ENCODE data around the gene AJAP1. TPM values are rescaled to one million over a fixed set of nuclear protein-coding genes. Genes with fewer than 3 reads are reported as not detected.

AJAP1 gene
- total RNA-seq, 2 experiments from 2014 or later, result not detected

- CTCF ChIA-PET, result no interaction called here
- POLR2A ChIA-PET, result no interaction called here
These were observed 72.4 kb downstream of the AJAP1 start for GRCh38 chr1:4726620-4727341.

GRCh38 chr1:4728319-4729089, 74.1 kb downstream of the AJAP1 start:
- ChIA-PET POLR2A (no interaction called here), CTCF (no interaction called here)

- ChIA-PET POLR2A (no interaction called here), CTCF (no interaction called here)
These were observed 74.7 kb downstream of the AJAP1 start for GRCh38 chr1:4729090-4729471.

- ChIA-PET POLR2A (no interaction called here), CTCF (no interaction called here)
These were observed 75.7 kb downstream of the AJAP1 start for GRCh38 chr1:4730078-4730477.

GRCh38 chr1:4733446-4734177, 79.2 kb downstream of the AJAP1 start:
- POLR2A ChIA-PET, result no interaction called here
- CTCF ChIA-PET, result no interaction called here

GRCh38 chr1:4734219-4734618, 79.8 kb downstream of the AJAP1 start:
- POLR2A ChIA-PET, result no interaction called here
- CTCF ChIA-PET, result no interaction called here

GRCh38 chr1:4734791-4735190, 80.4 kb downstream of the AJAP1 start:
- CTCF ChIA-PET, result no interaction called here

GRCh38 chr1:4736254-4736653, 81.8 kb downstream of the AJAP1 start:
- ChIA-PET POLR2A (no interaction called here), CTCF (no interaction called here)

More at GRCh38 chr1:4734791-4735190, 80.4 kb downstream of the AJAP1 start:
- POLR2A ChIA-PET, result no interaction called here

- POLR2A ChIA-PET, result no interaction called here
- CTCF ChIA-PET, result no interaction called here
These were observed 87.5 kb downstream of the AJAP1 start for GRCh38 chr1:4741876-4742423.

GRCh38 chr1:4743978-4744750, 89.8 kb downstream of the AJAP1 start:
- ChIA-PET POLR2A (no interaction called here), CTCF (no interaction called here)

- CTCF ChIA-PET, result no interaction called here
- POLR2A ChIA-PET, result no interaction called here
These were observed 91.2 kb downstream of the AJAP1 start for GRCh38 chr1:4745560-4745959.

GRCh38 chr1:4749406-4749805, 95.0 kb downstream of the AJAP1 start:
- ChIA-PET POLR2A (no interaction called here), CTCF (no interaction called here)

GRCh38 chr1:4750177-4750576, 95.8 kb downstream of the AJAP1 start:
- CTCF ChIA-PET, result no interaction called here
- POLR2A ChIA-PET, result no interaction called here

GRCh38 chr1:4752059-4752458, 97.7 kb downstream of the AJAP1 start:
- ChIA-PET CTCF (no interaction called here), POLR2A (no interaction called here)

GRCh38 chr1:4754816-4755215, 100.4 kb downstream of the AJAP1 start:
- ChIA-PET CTCF (no interaction called here), POLR2A (no interaction called here)

- POLR2A ChIA-PET, result no interaction called here
- CTCF ChIA-PET, result no interaction called here
These were observed 101.0 kb downstream of the AJAP1 start for GRCh38 chr1:4755301-4755845.

- CTCF ChIA-PET, result no interaction called here
- POLR2A ChIA-PET, result no interaction called here
These were observed 101.6 kb downstream of the AJAP1 start for GRCh38 chr1:4755864-4756504.

GRCh38 chr1:4756851-4757580, 102.6 kb downstream of the AJAP1 start:
- ChIA-PET CTCF (no interaction called here), POLR2A (no interaction called here)

GRCh38 chr1:4759671-4760070, 105.3 kb downstream of the AJAP1 start:
- POLR2A ChIA-PET, result no interaction called here
- CTCF ChIA-PET, result no interaction called here

All from activated CD8-positive, alpha-beta memory T cell treated with anti-CD3 and anti-CD28 coated beads for 36 hours (primary cell).